GM18909 (cell line): Measurements from ENCODE around the gene UBR3.
"Not testable (repeated sequence)": the region's sequence is repeated elsewhere in the genome, so short reads cannot be mapped to it uniquely, and the experiment has no call there.

Experiments
- ATAC-seq: cut with Tn5 transposase; IDR thresholded peaks from one replicate; pipeline ENCODE4 v1.9.1; 2021; ENCODE audit warnings: mild to moderate bottlenecking; ENCODE audit not compliant: unreplicated experiment, poor library complexity

The UBR3 gene

DNA sequence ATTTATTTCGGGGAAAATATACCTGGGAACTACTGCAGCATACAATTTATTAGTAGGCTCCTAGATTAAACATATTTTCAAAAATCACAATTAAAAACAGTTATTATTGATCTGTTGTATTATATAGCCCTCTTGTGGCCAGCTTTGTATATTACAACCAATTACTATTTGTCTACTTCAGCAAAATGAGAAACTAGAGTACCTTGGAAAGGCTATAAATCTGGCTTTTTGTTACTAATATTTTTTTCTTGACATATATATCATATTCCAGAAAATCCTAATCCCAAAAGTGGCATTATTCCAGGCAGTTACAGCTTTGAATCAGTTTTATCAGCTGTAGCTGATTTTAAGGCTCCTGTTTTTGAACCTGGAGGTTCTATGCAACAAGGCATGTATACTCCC is 101.2 kb downstream of the UBR3 start:
- no peak for ATAC-seq

DNA sequence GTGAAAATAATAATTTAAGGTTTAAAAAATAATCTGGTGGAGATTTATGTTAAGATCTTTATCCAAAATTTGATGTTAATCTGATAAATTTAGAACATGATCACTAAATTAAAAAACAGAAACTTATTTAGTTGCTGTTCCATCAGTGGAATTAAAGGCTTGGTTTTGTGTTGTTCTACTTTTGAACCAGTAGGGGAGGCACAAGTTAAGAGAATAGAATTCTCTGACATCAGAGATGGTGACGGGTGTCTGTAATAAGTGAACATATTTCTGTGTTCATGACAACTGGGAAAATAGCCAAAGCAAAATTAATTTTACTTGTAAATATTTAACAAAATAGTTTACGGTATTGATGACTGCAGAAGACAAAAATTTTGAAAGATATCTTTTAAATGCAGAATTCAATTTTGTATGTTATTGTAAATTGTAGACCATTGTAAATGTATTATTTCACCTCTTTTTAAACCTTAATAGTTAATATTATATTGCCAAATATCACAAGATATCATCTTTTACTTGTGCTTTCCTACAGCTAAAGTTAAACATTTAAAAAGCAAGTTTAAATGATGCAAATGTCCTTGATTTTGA is 106.0 kb downstream of the UBR3 start:
- ATAC-seq = peak; percentile 72

DNA sequence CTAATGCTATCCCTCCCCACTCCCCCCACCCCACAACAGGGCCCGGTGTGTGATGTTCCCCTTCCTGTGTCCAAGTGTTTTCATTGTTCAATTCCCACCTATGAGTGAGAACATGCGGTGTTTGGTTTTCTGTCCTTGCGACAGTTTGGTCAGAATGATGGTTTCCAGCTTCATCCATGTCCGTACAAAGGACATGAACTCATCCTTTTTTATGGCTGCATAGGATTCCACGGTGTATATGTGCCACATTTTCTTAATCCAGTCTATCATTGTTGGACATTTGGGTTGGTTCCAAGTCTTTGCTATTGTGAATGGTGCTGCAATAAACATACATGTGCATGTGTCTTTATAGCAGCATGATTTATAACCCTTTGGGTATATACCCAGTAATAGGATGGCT is 109.4 kb downstream of the UBR3 start:
- not testable (repeated sequence) for ATAC-seq

DNA sequence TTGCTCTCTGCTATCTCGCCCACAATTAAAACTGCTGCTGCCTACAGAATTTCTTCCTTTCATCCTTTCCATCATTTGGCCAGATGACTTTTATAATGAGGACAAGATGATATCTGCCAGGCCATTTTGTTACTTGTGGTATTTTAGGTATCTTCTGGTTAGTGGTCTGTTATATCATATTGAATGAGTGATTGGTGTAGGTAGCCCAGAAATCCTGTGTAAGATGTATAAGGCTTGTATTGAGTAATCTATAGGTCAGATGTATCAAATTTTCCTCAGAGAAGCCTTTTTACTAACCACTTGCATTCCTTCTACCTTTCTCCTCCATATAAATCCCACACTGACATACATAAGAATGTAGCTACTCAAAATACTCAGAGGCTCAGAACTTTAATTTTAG is 118.3 kb downstream of the UBR3 start:
- no peak for ATAC-seq

- no peak for ATAC-seq
Measured at GRCh38 chr2:169946092-169946491, 118.8 kb downstream of the UBR3 start.

DNA sequence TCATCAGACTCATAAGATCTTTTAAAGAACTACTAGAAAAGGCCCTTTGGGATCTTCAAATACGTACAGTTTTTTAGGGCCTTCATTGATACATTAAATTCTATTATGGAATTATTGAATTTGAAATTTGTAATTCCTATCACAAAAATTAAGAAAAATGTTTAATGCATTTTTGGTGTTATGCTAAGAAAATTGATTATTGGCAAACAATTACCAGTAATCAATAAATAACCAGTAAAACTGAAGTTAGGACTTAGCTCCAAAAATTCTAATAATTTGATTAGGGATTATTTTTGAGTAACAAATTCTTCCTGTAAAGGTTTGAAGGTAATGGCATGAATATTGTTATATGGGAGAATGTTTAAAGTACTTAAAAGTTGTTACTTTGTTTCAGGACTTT is 119.3 kb downstream of the UBR3 start:
- ATAC-seq = no peak

- no peak for ATAC-seq
Measured at GRCh38 chr2:169955940-169956339, 128.7 kb downstream of the UBR3 start.

- not testable (repeated sequence) for ATAC-seq
Measured at GRCh38 chr2:169957219-169957618, 130.0 kb downstream of the UBR3 start.

DNA sequence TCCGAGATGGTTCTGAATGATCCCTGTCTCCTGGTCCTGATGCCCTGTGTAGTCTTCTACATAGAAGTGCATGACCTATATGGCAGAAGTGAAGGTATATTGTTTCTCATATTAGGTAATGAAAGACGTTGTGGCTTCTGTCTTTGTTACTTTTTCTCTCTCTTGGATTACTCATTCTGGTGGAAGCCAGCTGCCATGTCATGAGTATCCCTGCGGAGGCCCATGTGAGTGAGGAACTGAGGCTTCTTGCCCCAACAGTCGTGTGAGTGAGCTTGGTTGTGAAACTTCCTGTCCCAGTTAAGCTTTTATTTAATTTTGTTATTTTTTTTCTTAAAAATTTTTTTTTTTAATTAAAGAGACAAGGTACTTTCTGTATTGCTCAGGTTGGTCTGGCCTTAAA is 134.7 kb downstream of the UBR3 start:
- no peak for ATAC-seq

- ATAC-seq = no peak
Measured at GRCh38 chr2:169963786-169964185, 136.5 kb downstream of the UBR3 start.

DNA sequence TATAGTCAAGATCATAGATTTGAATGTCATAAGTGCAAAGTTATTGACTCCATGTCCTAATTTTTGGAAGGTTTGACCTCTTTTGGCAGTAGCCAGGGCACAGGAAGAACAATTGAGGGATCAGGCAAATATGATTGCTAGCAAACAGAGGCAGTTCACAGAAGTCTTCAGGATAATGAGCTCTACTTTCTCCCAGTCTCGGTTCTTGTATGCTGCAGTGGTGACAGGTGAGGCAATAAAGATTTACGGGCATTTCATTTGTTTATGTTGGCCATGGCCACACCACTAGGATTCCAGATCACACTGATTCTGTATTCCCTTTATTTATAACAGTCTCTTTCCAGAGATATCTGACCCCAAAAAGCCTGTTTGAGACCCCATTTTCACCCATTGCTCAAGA is 137.5 kb downstream of the UBR3 start:
- ATAC-seq = no peak

GRCh38 chr2:169965495-169965894 is 138.2 kb downstream of the UBR3 start:
- no peak for ATAC-seq

GRCh38 chr2:169966454-169966853 is 139.2 kb downstream of the UBR3 start:
- no peak for ATAC-seq

DNA sequence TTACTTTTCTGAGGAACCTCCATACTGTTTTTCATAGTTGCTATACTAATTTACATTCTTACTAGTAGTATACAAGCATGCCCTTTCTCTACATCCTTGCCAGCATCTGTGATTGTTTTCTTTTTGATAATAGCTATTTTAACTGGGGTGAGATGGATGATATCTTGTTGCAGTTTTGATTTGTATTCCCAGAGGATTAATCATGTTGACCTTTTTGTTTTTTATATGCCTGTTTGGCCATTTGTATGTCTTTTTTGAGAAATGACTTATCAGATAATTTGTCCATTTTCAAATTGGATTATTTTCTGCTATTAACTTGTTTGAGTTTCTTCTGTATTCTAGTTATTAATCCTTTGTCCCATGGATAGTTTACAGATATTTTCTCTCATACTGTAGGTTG is 141.5 kb downstream of the UBR3 start:
- no peak for ATAC-seq

DNA sequence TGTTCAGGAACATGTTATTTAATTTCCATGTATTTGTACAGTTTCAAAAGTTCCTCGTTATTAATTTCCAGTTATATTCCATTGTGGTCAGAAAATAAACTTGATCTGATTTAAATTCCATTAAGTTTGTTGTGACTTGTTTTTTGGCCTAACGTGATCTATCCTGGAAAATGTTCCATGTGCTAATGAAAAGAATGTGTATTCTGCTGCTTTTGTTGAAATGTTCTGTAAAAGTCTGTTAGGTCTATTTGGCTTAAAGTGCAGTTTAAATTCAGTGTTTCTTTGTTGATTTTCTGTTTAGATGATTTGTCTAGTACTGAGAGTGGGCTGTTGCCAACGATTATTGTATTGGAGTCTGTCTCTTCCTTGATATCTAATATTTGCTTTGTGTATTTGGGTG is 148.0 kb downstream of the UBR3 start:
- ATAC-seq = no peak

GRCh38 chr2:169976335-169976851 is 149.1 kb downstream of the UBR3 start:
- no peak for ATAC-seq

DNA sequence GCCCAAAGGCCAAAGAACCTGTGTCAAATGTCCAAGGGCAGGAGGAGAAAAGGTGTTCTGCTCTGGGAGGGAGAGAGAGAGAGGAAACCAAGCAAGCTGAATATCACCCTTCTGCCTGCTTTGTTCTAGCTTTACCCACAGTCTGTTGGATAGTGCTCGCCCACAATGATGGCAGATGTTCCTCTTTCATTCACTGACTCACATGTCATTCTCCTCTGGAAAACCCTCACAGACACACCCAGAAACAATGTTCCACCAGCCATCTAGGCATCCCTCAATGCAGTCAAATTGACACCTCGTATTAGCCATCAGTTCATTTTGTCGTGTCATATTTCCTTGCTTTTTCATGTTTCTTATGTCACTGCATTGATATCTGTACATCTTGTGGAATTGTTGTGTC is 150.3 kb downstream of the UBR3 start:
- no peak for ATAC-seq

GRCh38 chr2:169978402-169979017 is 151.3 kb downstream of the UBR3 start:
- ATAC-seq = no peak

- no peak for ATAC-seq
Measured at GRCh38 chr2:169979025-169979424, 151.8 kb downstream of the UBR3 start.

DNA sequence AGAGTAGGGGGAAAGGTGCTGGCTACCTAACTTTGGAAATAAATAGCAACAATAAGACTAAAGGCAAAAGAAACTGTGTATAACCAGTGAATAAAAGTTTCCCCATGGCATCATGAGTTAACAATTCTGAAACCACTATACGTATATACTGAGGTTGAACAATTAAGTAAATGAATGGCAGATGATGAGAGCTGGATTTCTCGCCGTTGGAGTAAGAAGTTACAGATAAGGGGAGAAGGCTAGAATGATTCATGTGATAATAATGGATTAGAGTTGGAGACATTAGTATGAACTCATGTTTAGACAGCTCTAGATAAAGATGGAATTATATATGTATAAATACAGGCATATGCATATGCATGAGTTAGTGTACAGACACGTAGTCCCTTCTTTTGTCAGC is 152.7 kb downstream of the UBR3 start:
- no peak for ATAC-seq

DNA sequence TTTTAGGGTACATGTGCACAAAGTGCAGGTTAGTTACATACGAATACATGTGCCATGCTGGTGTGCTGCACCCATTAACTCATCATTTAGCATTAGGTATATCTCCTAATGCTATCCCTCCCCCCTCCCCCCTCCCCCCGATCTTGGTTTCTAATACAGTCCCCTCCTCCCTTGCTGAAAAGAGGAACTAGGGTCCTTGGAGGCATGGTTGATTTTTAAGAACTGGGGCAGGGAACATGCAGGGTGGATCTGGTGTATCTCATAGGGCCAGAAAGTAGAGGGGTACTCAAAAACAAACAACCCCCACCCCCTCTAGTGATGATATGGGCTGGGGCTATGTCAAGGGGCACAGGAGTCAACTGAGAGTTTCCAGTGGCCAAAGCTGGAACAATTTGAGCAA is 153.4 kb downstream of the UBR3 start:
- ATAC-seq = no peak

GRCh38 chr2:169982929-169983328 is 155.7 kb downstream of the UBR3 start:
- no peak for ATAC-seq
